PC-9 (cell line): ENCODE measurements around the gene CFAP70.

Experiments used
- CTCF ChIP-seq: fragments of 200-600 bp; sonication (generic); conservative IDR thresholded peaks from 2 replicates; pipeline ENCODE4 v1.6.1; 2017; ENCODE audit warnings: mixed run types, antibody characterized with exemption, mild to moderate bottlenecking, moderate library complexity
- EZH2 ChIP-seq: fragments of 200-600 bp; sonication (generic); IDR thresholded peaks from 2 replicates; pipeline ENCODE4 v1.8.0; 2017; ENCODE audit warnings: antibody characterized with exemption, low read depth

DNA sequence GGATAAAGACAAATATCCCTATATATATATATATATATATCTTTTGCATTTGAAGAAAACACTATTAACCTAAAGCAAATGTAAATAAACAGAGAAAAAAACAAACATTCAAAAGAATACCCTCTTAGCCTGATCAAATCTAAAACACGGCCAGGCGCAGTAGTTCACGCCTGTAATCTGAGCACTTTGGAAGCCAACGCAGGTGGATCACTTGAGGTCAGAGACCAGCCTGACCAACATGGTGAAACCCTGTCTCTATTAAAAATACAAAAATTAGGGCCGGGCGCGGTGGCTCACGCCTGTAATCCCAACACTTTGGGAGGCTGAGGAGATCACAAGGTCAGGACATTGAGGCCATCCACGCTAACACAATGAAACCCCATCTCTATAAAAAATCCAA lies 46.0 kb upstream of the CFAP70 start:
- TF ChIP-seq CTCF (no peak), EZH2 (no peak)
